A549 (cell line): ENCODE measurements around the gene OR6X1. TPM values are rescaled to one million over a fixed set of nuclear protein-coding genes. Genes with fewer than 3 reads are reported as not detected.

Source experiments
- ATAC-seq, 2 experiments: fragments of 200-7000 bp in 1 of 2; fragments of >200 bp in 1 of 2; cut with Nextera tagmentation in 1 of 2; cut with Tn5 transposase in 1 of 2; 3 replicates each; pipeline versions ENCODE4 v1.8.0 to v1.9.1; 2018 to 2020; ENCODE audit warnings: mild to moderate bottlenecking in 1 of 2, moderate library complexity in 1 of 2
- CTCF ChIA-PET: fragments of 300-600 bp; sonication (Branson Sonifier 250); formaldehyde crosslinking; extraction: SDS; loops from one replicate; lab custom pipeline; 2021; ENCODE audit warnings: antibody characterized with exemption, inconsistent platforms; lab: Yijun Ruan, JAX
- POLR2A ChIA-PET: fragments of 350-600 bp; formaldehyde crosslinking; extraction: SDS; loops from one replicate; lab custom pipeline; 2021; ENCODE audit warnings: antibody characterized with exemption, inconsistent platforms; lab: Yijun Ruan, JAX
- DNase-seq, 2 experiments: peaks; one replicate each; pipeline versions ENCODE4 v3.0.0 to v3.0.0-alpha.2; 2011 to 2016; ENCODE audit warnings: low read depth in 1 of 2, low spot score in 1 of 2
- FAIRE-seq: peaks from 2 replicates; lab custom pipeline; 2011; peaks lifted over from hg19 to GRCh38; lab: Jason Lieb, UNC
- H3K27ac ChIP-seq, 2 experiments: fragments of >200 bp; sonication (Bioruptor Twin); formaldehyde crosslinking; 3 replicates each; pipeline ENCODE4 v1.5.1; 2016 to 2017
- H3K4me1 ChIP-seq: fragments of >200 bp; sonication (Bioruptor Twin); formaldehyde crosslinking; 3 replicates; pipeline ENCODE4 v1.6.1; 2016
- H3K4me2 ChIP-seq: fragments of >200 bp; sonication (Bioruptor Twin); formaldehyde crosslinking; 3 replicates; pipeline ENCODE4 v1.6.1; 2016
- H3K4me3 ChIP-seq: fragments of >200 bp; sonication (Bioruptor Twin); formaldehyde crosslinking; 3 replicates; pipeline ENCODE4 v1.5.1; 2016
- H3K9me3 ChIP-seq: fragments of >200 bp; sonication (Bioruptor Twin); formaldehyde crosslinking; 3 replicates; pipeline ENCODE4 v1.6.1; 2016
- CBX2 ChIP-seq: fragments of 200-600 bp; sonication (generic); IDR thresholded peaks from 2 replicates; pipeline ENCODE4 v1.6.1; 2016; ENCODE audit warnings: low read depth, mild to moderate bottlenecking, borderline replicate concordance
- CBX8 ChIP-seq: fragments of 200-600 bp; sonication (generic); IDR thresholded peaks from 2 replicates; pipeline ENCODE4 v1.6.1; 2016
- CEBPB ChIP-seq, 2 experiments: fragments of >200 bp in 1 of 2; sonication (Bioruptor Twin) in 1 of 2; formaldehyde crosslinking in 1 of 2; IDR thresholded peaks; 2 replicates each; pipeline ENCODE4 v1.6.1; 2012 to 2016
- CHD2 ChIP-seq: fragments of 150-350 bp; IDR thresholded peaks from 2 replicates; pipeline ENCODE4 v1.6.1; 2014; ENCODE audit warnings: low read length; ENCODE audit not compliant: partially characterized antibody
- FOSL2 ChIP-seq, 2 experiments: fragments of 450-650 bp in 1 of 2; fragments of >200 bp in 1 of 2; sonication (Bioruptor Twin) in 1 of 2; formaldehyde crosslinking; IDR thresholded peaks; 2 replicates each; pipeline versions ENCODE4 v1.5.0 to v1.6.1; 2016 to 2020; ENCODE audit warnings: mild to moderate bottlenecking in 1 of 2, moderate library complexity in 1 of 2
- FOXS1 ChIP-seq: fragments of 250-450 bp; sonication (Bioruptor Pico); IDR thresholded peaks from 2 replicates; pipeline ENCODE4 v1.5.0; 2020; ENCODE audit warnings: mild to moderate bottlenecking, moderate library complexity
- HDAC2 ChIP-seq: fragments of 200-600 bp; sonication (generic); IDR thresholded peaks from 2 replicates; pipeline ENCODE4 v1.6.1; 2016
- MYC ChIP-seq: IDR thresholded peaks from 2 replicates; pipeline ENCODE4 v1.6.1; 2012; ENCODE audit warnings: mild to moderate bottlenecking, inconsistent platforms, low read length, improper control_type of control experiment, borderline replicate concordance
- PHF8 ChIP-seq: fragments of 200-600 bp; sonication (generic); IDR thresholded peaks from 2 replicates; pipeline ENCODE4 v1.6.1; 2016; ENCODE audit warnings: low read depth, mild to moderate bottlenecking, antibody characterized with exemption, moderate library complexity, borderline replicate concordance
- RAD21 ChIP-seq, 2 experiments: fragments of >200 bp in 1 of 2; sonication (Bioruptor Twin) in 1 of 2; formaldehyde crosslinking in 1 of 2; IDR thresholded peaks in 1 of 2; conservative IDR thresholded peaks in 1 of 2; 2 replicates in 1 of 2; 3 replicates in 1 of 2; pipeline ENCODE4 v1.6.1; 2012 to 2018; ENCODE audit warnings: inconsistent platforms in 1 of 2
- RCOR1 ChIP-seq: fragments of 150-350 bp; IDR thresholded peaks from 2 replicates; pipeline ENCODE4 v1.6.1; 2014; ENCODE audit warnings: antibody characterized with exemption, low read length, low read depth
- SMC3 ChIP-seq: fragments of >200 bp; sonication (Bioruptor Twin); formaldehyde crosslinking; IDR thresholded peaks from 3 replicates; pipeline ENCODE4 v1.6.1; 2018; ENCODE audit warnings: inconsistent platforms
- TP53 ChIP-seq: fragments of 250-450 bp; sonication (Bioruptor Pico); IDR thresholded peaks from 2 replicates; pipeline ENCODE4 v1.5.0; 2021; ENCODE audit warnings: mild to moderate bottlenecking, moderate library complexity
- ZSCAN20 ChIP-seq: fragments of 250-450 bp; sonication (Bioruptor Pico); IDR thresholded peaks from 2 replicates; pipeline ENCODE4 v1.8.0; 2022; ENCODE audit warnings: mild to moderate bottlenecking, moderate library complexity
- WGBS: methylation state at CpG from one replicate; pipeline ENCODE4 v1.1.6; 2017; ENCODE audit errors: missing lambda C conversion rate; 5-methylcytosine and 5-hydroxymethylcytosine counted together
- polyA minus RNA-seq: library from RNA; depleted of rRNA, polyadenylated mRNA; stranded (reverse); fragments of >200 nt; gene quantifications from 2 replicates; pipeline ENCODE4 v1.2.3, GENCODE V29; 2011; rRNA and poly(A)+ RNA removed
- polyA plus RNA-seq, 4 experiments: library from polyadenylated mRNA; depleted of rRNA in 3 of 4; stranded (reverse); fragments of >200 nt; fragmentation: RNase III in 1 of 4; extraction: RNeasy Plus Mini Kit Qiagen cat#74134 plus additional on column Dnase treatment in 1 of 4; gene quantifications; 2 replicates in 3 of 4; 3 replicates in 1 of 4; pipeline ENCODE4 v1.2.3, GENCODE V29; 2011 to 2017
- TF ChIP-seq, protein P1 (sequence below): fragments of >200 bp; sonication (Bioruptor Twin); formaldehyde crosslinking; IDR thresholded peaks from 3 replicates; pipeline ENCODE4 v1.5.1; 2016
- TF ChIP-seq, protein P2 (sequence below): fragments of 200-600 bp; sonication (generic); IDR thresholded peaks from 2 replicates; pipeline ENCODE4 v1.6.1; 2016; ENCODE audit warnings: antibody characterized with exemption, mild to moderate bottlenecking, moderate library complexity
- TF ChIP-seq, protein P3 (sequence below): IDR thresholded peaks from 2 replicates; pipeline ENCODE4 v1.6.1; 2012
- TF ChIP-seq, protein P4 (sequence below): fragments of 250-450 bp; sonication (Bioruptor Pico); IDR thresholded peaks from 2 replicates; pipeline ENCODE4 v1.5.0; 2020; ENCODE audit warnings: low read depth, mild to moderate bottlenecking, moderate library complexity

OR6X1 gene, protein sequence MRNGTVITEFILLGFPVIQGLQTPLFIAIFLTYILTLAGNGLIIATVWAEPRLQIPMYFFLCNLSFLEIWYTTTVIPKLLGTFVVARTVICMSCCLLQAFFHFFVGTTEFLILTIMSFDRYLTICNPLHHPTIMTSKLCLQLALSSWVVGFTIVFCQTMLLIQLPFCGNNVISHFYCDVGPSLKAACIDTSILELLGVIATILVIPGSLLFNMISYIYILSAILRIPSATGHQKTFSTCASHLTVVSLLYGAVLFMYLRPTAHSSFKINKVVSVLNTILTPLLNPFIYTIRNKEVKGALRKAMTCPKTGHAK
- polyA plus RNA-seq (2011; rRNA removed), result not detected in 2 replicates
- polyA plus RNA-seq (2012; cell fraction: cytosol; rRNA removed), result not detected in 2 replicates
- polyA plus RNA-seq (2012; cell fraction: nucleus; rRNA removed), result not detected in 2 replicates
- not detected in 3 replicates for polyA plus RNA-seq (2017; fragmentation: RNase III; extraction: RNeasy Plus Mini Kit Qiagen cat#74134 plus additional on column Dnase treatment)
- not detected in 2 replicates for polyA minus RNA-seq

DNA sequence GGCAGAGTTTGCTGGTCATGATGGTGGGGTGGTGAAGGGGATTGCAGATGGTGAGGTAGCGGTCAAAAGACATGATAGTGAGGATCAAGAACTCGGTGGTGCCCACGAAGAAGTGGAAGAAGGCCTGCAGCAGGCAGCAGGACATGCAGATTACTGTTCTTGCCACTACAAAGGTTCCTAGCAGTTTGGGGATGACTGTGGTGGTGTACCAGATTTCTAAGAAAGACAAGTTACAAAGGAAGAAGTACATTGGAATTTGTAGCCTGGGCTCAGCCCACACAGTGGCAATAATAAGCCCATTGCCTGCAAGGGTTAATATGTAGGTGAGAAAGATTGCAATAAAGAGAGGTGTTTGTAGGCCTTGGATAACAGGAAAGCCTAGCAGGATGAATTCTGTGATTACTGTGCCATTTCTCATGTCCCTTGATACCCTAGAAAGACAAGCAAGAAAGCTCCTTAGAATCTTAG is at the start of gene OR6X1:
OR6X1 (minus strand) TSS at position 418 of the 468 bp plus-strand sequence; CDS start at position 418, 0 bp downstream.
- no peak for FAIRE-seq
- TF ChIP-seq, protein P1, sequence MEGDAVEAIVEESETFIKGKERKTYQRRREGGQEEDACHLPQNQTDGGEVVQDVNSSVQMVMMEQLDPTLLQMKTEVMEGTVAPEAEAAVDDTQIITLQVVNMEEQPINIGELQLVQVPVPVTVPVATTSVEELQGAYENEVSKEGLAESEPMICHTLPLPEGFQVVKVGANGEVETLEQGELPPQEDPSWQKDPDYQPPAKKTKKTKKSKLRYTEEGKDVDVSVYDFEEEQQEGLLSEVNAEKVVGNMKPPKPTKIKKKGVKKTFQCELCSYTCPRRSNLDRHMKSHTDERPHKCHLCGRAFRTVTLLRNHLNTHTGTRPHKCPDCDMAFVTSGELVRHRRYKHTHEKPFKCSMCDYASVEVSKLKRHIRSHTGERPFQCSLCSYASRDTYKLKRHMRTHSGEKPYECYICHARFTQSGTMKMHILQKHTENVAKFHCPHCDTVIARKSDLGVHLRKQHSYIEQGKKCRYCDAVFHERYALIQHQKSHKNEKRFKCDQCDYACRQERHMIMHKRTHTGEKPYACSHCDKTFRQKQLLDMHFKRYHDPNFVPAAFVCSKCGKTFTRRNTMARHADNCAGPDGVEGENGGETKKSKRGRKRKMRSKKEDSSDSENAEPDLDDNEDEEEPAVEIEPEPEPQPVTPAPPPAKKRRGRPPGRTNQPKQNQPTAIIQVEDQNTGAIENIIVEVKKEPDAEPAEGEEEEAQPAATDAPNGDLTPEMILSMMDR, result no peak
- TF ChIP-seq MYC, result no peak
- TF ChIP-seq, protein P2, sequence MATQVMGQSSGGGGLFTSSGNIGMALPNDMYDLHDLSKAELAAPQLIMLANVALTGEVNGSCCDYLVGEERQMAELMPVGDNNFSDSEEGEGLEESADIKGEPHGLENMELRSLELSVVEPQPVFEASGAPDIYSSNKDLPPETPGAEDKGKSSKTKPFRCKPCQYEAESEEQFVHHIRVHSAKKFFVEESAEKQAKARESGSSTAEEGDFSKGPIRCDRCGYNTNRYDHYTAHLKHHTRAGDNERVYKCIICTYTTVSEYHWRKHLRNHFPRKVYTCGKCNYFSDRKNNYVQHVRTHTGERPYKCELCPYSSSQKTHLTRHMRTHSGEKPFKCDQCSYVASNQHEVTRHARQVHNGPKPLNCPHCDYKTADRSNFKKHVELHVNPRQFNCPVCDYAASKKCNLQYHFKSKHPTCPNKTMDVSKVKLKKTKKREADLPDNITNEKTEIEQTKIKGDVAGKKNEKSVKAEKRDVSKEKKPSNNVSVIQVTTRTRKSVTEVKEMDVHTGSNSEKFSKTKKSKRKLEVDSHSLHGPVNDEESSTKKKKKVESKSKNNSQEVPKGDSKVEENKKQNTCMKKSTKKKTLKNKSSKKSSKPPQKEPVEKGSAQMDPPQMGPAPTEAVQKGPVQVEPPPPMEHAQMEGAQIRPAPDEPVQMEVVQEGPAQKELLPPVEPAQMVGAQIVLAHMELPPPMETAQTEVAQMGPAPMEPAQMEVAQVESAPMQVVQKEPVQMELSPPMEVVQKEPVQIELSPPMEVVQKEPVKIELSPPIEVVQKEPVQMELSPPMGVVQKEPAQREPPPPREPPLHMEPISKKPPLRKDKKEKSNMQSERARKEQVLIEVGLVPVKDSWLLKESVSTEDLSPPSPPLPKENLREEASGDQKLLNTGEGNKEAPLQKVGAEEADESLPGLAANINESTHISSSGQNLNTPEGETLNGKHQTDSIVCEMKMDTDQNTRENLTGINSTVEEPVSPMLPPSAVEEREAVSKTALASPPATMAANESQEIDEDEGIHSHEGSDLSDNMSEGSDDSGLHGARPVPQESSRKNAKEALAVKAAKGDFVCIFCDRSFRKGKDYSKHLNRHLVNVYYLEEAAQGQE, result no peak
- no peak for TF ChIP-seq HDAC2
- TF ChIP-seq CBX2, result no peak
- no peak for TF ChIP-seq TP53 (CRISPR knock-in tag)
- no peak for TF ChIP-seq CHD2
- no peak for TF ChIP-seq FOSL2 (IDR thresholded peaks at IDR 0.05)
- no peak for TF ChIP-seq FOSL2 (CRISPR knock-in tag; IDR thresholded peaks at IDR 0.05)
- TF ChIP-seq PHF8, result no peak
- TF ChIP-seq, protein P3, sequence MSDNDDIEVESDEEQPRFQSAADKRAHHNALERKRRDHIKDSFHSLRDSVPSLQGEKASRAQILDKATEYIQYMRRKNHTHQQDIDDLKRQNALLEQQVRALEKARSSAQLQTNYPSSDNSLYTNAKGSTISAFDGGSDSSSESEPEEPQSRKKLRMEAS, result no peak
- no peak for TF ChIP-seq ZSCAN20 (CRISPR knock-in tag)
- no peak for TF ChIP-seq FOXS1 (CRISPR knock-in tag)
- no peak for TF ChIP-seq CBX8
- ATAC-seq, result no peak
- DNase-seq, result no peak
- no peak within 1 kb of the TSS for H3K27ac ChIP-seq
- no peaks in the 10 kb centered on the region for H3K9me3 ChIP-seq
- H3K4me3 ChIP-seq, result no peak within 1 kb of the TSS
- ChIA-PET CTCF (no interaction called here), POLR2A (no interaction called here)
- no peaks in the 10 kb centered on the region for H3K4me1 ChIP-seq
- no peak within 1 kb of the TSS for H3K4me2 ChIP-seq
- 13% methylated on average over 3 of the region's 3 CpGs for WGBS

DNA sequence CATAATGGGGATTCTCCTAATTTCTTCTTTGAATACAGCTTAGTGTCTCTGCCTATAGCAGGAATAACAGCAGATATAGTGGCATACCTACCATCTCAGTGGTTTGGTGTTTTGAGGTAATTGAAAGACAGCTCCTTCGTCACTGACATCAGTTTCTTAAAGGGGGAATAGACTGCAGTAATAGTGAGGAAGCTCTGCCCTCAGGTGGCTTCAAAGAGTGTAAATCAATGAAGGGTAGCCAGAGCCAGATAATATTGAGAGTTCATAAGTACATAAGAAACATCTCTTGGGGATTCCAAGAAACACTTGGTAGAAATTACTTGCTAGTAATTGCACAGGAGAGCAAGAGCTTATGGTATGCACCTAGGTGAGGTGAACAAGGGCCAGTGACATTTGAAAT is 47.4 kb upstream of the OR6X1 start:
- 0% methylated on average over 1 of the region's 1 CpG for WGBS
- FAIRE-seq, result no peak
- POLR2A ChIA-PET, result no interaction called here

More for the DNA sequence above, 47.4 kb upstream of the OR6X1 start:
- H3K4me2 ChIP-seq, result no peak overlapping the region
- ATAC-seq, result no peak
- TF ChIP-seq RAD21 (conservative IDR thresholded peaks at IDR 0.05 in 1 of 2, IDR thresholded peaks at IDR 0.05 in 1 of 2) (no peak), SMC3 (no peak), FOSL2 (IDR thresholded peaks at IDR 0.05) (no peak), FOSL2 (CRISPR knock-in tag; IDR thresholded peaks at IDR 0.05) (no peak), TP53 (CRISPR knock-in tag) (no peak), RCOR1 (no peak), CEBPB (IDR thresholded peaks at IDR 0.05) (no peak)
- TF ChIP-seq, protein P4, sequence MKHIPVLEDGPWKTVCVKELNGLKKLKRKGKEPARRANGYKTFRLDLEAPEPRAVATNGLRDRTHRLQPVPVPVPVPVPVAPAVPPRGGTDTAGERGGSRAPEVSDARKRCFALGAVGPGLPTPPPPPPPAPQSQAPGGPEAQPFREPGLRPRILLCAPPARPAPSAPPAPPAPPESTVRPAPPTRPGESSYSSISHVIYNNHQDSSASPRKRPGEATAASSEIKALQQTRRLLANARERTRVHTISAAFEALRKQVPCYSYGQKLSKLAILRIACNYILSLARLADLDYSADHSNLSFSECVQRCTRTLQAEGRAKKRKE (CRISPR knock-in tag), result no peak
- no peak for DNase-seq
- no peaks in the 10 kb centered on the region for H3K4me1 ChIP-seq
- H3K27ac ChIP-seq, result no peak overlapping the region
- no peaks in the 10 kb centered on the region for H3K9me3 ChIP-seq
- H3K4me3 ChIP-seq, result no peak overlapping the region
- CTCF ChIA-PET, result no interaction called here
